Lung (tissue), 12 donors: ENCODE data around the gene TUSC2. TPM values are rescaled to one million over a fixed set of nuclear protein-coding genes. Genes with fewer than 3 reads are reported as not detected.

Source experiments
- ATAC-seq: fragments of 200-7000 bp; cut with Tn5 transposase; one replicate; pipeline ENCODE4 v1.9.1; 2020; ENCODE audit warnings: moderate number of reproducible peaks; ENCODE audit not compliant: insufficient read depth, low FRiP score
- DNase-seq, 3 donors: peaks; one replicate each; pipeline ENCODE4 v3.0.0-alpha.2; 2013 to 2017
- H3K27ac ChIP-seq, 2 donors: one replicate each; pipeline ENCODE4 v1.5.1; 2013; ENCODE audit warnings: mild to moderate bottlenecking in 2 of 2, moderate library complexity in 2 of 2, control low read depth in 1 of 2, inconsistent platforms in 1 of 2, low read depth in 1 of 2, low read length in 1 of 2
- H3K27me3 ChIP-seq, 3 donors: one replicate each; pipeline ENCODE4 v1.5.1; 2013; ENCODE audit warnings: low read length in 2 of 3; ENCODE audit not compliant: control insufficient read depth in 3 of 3, insufficient read depth in 3 of 3
- H3K36me3 ChIP-seq, 4 donors: one replicate each; pipeline ENCODE4 v1.5.1; 2013; ENCODE audit warnings: low read length in 4 of 4, mild to moderate bottlenecking in 1 of 4, moderate library complexity in 1 of 4; ENCODE audit not compliant: control insufficient read depth in 4 of 4, insufficient read depth in 4 of 4
- H3K4me1 ChIP-seq, 5 donors: one replicate each; pipeline ENCODE4 v1.5.1; 2013; ENCODE audit warnings: low read length in 5 of 5, mild to moderate bottlenecking in 2 of 5, moderate library complexity in 1 of 5; ENCODE audit not compliant: control insufficient read depth in 5 of 5, insufficient read depth in 5 of 5
- H3K4me3 ChIP-seq: one replicate; pipeline ENCODE4 v1.5.1; 2013; ENCODE audit warnings: mild to moderate bottlenecking, control low read depth, moderate library complexity
- H3K9ac ChIP-seq, 2 donors: one replicate each; pipeline ENCODE4 v1.5.1; 2013; ENCODE audit warnings: low read length in 2 of 2, control low read depth in 1 of 2; ENCODE audit not compliant: insufficient read depth in 1 of 2
- H3K9me3 ChIP-seq, 4 donors: one replicate each; pipeline ENCODE4 v1.5.1; 2013; ENCODE audit warnings: low read length in 3 of 4, mild to moderate bottlenecking in 1 of 4, moderate library complexity in 1 of 4; ENCODE audit not compliant: control insufficient read depth in 4 of 4, insufficient read depth in 3 of 4
- WGBS, 2 donors: extraction: QIAGEN DNeasy Blood & Tissue Kit; methylation state at CpG; one replicate each; pipeline ENCODE4 v1.1.7; 2013; 5-methylcytosine and 5-hydroxymethylcytosine counted together
- polyA plus RNA-seq, 2 donors: library from polyadenylated mRNA; stranded (reverse); fragments of 200-250 nt; gene quantifications; one replicate each; pipeline ENCODE4 v1.2.1, GENCODE V29; 2013
- total RNA-seq, 2 donors: library from RNA; depleted of rRNA in 1 of 2; stranded (reverse); fragments of >200 nt in 1 of 2; gene quantifications; one replicate each; pipeline ENCODE4 v1.2.1, GENCODE V29; 2014 to 2021
- TF ChIP-seq, protein P1 (sequence below): IDR thresholded peaks from 2 replicates; pipeline ENCODE4 v1.5.1; 2012; ENCODE audit warnings: mild to moderate bottlenecking; ENCODE audit errors: control extremely low read depth, extremely low read depth
- donor health status: control.
- donor health status: control.
- donor health status: Bipolar disorder and iron deficiency.
- donor health status: healthy.
- donor health status: DM: yes; HTN: yes; CAD: no.

Gene TUSC2
- total and polyA plus RNA-seq, 4 donors: 11.1 to 54.5 (median 30.5) TPM

GRCh38 chr3:50322115-50322385 lies 6.0 kb downstream of the TUSC2 start:
- H3K9me3 ChIP-seq: no peaks in the 10 kb centered on the region
- no peak for ATAC-seq
- WGBS, 2 donors: 17 to 27% methylated on average over 14 of the region's 14 CpGs

GRCh38 chr3:50321336-50322114 lies 6.5 kb downstream of the TUSC2 start:
- Histone ChIP-seq H3K27me3 (no peaks in the 10 kb centered on the region), H3K36me3 (peaks cover 0 to 29% (median 13%) of the 10 kb centered on the region in 4 donors), H3K9me3 (no peaks in the 10 kb centered on the region), H3K4me3 (peak overlapping the region; percentile 89), H3K27ac (peak overlapping the region; percentile 89 to 94), H3K9ac (peak overlapping the region; percentile 51 to 81), H3K4me1 (peaks cover 0 to 52% (median 13%) of the 10 kb centered on the region in 5 donors)
- WGBS, 2 donors: 0 to 1% methylated on average over 55 to 59 of the region's 59 CpGs
- ATAC-seq (peak; percentile 71), DNase-seq (peak; percentile 94 to 95 (median 94))
- TF ChIP-seq, protein P1, sequence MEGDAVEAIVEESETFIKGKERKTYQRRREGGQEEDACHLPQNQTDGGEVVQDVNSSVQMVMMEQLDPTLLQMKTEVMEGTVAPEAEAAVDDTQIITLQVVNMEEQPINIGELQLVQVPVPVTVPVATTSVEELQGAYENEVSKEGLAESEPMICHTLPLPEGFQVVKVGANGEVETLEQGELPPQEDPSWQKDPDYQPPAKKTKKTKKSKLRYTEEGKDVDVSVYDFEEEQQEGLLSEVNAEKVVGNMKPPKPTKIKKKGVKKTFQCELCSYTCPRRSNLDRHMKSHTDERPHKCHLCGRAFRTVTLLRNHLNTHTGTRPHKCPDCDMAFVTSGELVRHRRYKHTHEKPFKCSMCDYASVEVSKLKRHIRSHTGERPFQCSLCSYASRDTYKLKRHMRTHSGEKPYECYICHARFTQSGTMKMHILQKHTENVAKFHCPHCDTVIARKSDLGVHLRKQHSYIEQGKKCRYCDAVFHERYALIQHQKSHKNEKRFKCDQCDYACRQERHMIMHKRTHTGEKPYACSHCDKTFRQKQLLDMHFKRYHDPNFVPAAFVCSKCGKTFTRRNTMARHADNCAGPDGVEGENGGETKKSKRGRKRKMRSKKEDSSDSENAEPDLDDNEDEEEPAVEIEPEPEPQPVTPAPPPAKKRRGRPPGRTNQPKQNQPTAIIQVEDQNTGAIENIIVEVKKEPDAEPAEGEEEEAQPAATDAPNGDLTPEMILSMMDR: no peak

More at GRCh38 chr3:50322115-50322385, 6.0 kb downstream of the TUSC2 start:
- Histone ChIP-seq H3K4me3 (peak overlapping the region; percentile 61), H3K4me1 (peaks cover 0 to 53% (median 15%) of the 10 kb centered on the region in 5 donors), H3K27me3 (no peaks in the 10 kb centered on the region), H3K27ac (peak overlapping the region; percentile 78 to 94), H3K36me3 (peaks cover 0 to 29% (median 15%) of the 10 kb centered on the region in 4 donors), H3K9ac (no peak overlapping the region)
- no peak for DNase-seq
- TF ChIP-seq, protein P1: no peak

- Histone ChIP-seq H3K27me3 (no peaks in the 10 kb centered on the region), H3K27ac (peak overlapping the region; percentile 89 to 94), H3K9me3 (no peaks in the 10 kb centered on the region), H3K4me1 (peaks cover 0 to 52% (median 13%) of the 10 kb centered on the region in 5 donors), H3K4me3 (peak overlapping the region; percentile 89), H3K36me3 (peaks cover 0 to 26% (median 16%) of the 10 kb centered on the region in 4 donors), H3K9ac (peak overlapping the region; percentile 59 to 90)
- ATAC-seq: peak; percentile 58
- TF ChIP-seq, protein P1: no peak
- 0 to 1% methylated on average over 33 to 45 of the region's 45 CpGs for WGBS, 2 donors
- peak; percentile 88 to 92 (median 89) for DNase-seq
Measured at GRCh38 chr3:50320853-50321335, 7.1 kb downstream of the TUSC2 start.
